HG03103 (cell line): ENCODE data around the gene GPS2.

ENCODE experiments used
- ATAC-seq: cut with Tn5 transposase; IDR thresholded peaks from one replicate; pipeline ENCODE4 v1.9.1; 2021; ENCODE audit warnings: low read depth; ENCODE audit not compliant: unreplicated experiment

GPS2 gene

GRCh38 chr17:7314719-7315569 is at the start of gene GPS2:
TSS of gene GPS2 (minus strand) at chr17:7315360. CDS start at chr17:7315052, 308 bp downstream.
- peak; percentile 56 for ATAC-seq

DNA sequence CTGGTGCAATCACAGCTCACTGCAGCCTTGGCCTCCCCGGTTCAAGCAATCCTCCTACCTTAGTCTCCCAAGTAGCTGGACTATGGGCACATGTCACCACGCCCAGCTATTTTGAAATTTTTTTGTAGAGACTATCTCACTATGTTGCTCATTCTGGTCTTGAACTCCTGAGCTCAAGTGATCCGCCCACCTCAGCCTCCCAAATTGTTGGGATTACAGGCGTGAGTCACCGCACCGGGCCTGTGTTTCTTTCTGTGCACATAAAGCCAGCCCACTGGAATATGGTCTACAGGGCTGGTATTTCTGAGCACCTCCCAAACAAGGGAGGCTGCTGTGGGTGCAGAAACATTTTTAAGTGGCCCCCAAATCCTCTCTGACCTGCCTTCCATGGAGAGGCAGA is 48.2 kb upstream of the GPS2 start:
- ATAC-seq: no peak

DNA sequence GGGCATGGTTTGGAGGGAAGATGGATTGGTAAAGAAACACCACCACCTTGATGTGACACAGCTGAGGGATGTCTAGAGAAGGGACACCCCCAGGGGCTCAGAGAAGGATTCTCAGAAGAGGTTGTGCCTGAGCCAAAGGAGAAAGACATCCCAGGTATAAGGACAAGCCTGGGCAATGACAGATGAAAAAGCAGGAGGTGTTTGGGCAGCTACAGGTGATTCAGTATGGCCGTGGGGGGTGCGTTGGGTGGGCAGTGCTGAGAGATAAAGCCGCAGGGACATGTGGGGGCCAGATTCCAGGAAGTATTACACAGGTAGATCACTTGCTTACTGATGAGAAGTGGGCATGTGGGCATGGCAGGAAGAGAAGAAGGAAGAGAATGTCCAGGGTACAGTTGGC is 46.7 kb upstream of the GPS2 start:
- ATAC-seq: no peak

DNA sequence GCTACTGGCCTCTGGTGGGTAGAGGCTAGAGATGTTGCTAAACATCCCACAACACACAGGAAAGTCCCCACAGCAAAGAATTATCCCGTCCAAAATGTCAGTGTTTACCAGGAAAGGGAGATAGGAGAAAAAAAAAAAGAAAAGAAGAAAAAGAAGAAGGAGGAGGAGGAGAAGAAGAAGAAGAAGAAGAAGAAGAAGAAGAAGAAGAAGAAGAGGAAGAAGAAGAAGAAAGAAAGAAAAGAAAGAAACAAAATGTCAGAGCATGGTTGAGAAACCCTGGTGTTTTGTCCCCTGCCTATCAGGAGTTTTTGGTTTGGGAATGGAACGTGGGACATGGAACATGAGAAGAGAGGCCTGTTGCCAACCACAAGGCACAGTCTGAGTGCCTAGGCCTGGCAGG is 42.2 kb upstream of the GPS2 start:
- no peak for ATAC-seq

- no peak for ATAC-seq
These were observed 41.6 kb upstream of the GPS2 start for GRCh38 chr17:7356756-7357155.

DNA sequence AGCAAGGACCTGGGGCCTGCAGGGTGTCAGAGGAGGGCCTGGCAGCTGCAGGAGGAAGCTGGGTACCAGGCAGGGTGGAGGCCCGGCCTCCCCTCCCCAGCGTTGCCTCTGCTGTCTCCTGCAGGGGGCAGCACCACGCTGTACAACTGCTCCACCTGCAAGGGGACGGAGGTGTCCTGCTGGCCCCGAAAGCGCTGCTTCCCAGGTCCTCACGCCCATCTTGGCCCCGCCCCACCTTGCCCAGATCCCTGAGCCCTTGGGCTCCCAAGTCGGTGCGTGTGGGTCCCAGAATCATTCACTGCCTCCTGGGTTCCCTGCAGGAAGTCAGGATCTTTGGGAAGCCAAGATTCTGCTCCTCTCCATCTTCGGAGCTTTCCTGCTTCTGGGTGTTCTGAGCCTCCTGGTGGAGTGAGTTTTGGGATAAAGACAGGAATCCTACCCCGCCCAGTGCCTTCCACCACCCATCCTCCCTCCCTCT is 41.0 kb upstream of the GPS2 start:
- ATAC-seq: no peak

DNA sequence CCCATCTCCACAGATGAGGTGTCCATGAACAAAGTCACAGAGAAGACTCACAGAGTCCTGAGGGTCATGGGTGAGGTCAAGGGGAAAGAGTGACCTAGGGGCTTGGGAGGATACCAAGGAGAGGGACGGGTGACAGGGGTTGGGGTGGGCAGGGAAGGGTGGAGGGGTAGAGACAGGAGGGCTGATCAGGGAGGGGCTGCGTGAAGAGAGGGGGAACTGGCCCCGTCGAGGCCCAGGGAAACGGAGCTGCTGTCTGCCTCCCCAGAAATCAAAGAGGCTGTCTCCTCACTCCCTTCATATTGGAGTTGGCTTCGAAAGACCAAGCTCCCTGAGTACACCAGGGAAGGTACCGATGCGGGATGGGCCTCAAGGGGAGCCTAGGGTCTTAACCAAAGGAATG is 40.4 kb upstream of the GPS2 start:
- ATAC-seq: no peak

- no peak for ATAC-seq
These were observed 39.9 kb upstream of the GPS2 start, which contains the start of gene TMEM95 for GRCh38 chr17:7355053-7355452. TSS of gene TMEM95 (plus strand) at chr17:7355156. CDS start at chr17:7355205, 49 bp downstream.

DNA sequence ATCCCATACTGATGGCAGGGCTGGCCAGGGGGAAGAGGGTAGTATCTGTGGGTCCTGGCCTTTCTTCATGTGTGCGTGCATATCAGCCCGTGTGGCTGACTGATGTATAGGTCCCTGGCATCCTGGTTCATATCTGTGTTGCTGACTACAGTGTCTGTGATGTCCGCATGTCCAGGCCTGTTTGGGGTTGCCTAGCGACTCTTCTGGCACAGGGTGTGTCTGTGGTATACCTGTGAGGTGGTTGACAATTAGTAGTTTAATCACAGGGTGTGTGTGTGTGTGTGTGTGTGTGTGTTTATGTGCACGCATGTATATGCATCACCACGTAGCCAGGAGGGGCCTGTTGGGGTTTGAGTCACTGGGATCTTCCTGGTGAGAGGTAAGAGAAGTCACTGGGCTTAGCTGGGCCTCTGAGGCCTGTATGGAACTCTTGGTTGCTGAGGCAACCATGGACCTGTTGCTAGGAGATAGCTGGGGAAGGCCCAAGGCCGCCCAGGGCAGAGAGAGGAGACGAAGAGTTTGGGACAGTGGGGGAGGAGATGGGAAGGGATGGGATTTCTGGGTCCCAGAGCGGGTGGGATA is 39.2 kb upstream of the GPS2 start:
- ATAC-seq: no peak

DNA sequence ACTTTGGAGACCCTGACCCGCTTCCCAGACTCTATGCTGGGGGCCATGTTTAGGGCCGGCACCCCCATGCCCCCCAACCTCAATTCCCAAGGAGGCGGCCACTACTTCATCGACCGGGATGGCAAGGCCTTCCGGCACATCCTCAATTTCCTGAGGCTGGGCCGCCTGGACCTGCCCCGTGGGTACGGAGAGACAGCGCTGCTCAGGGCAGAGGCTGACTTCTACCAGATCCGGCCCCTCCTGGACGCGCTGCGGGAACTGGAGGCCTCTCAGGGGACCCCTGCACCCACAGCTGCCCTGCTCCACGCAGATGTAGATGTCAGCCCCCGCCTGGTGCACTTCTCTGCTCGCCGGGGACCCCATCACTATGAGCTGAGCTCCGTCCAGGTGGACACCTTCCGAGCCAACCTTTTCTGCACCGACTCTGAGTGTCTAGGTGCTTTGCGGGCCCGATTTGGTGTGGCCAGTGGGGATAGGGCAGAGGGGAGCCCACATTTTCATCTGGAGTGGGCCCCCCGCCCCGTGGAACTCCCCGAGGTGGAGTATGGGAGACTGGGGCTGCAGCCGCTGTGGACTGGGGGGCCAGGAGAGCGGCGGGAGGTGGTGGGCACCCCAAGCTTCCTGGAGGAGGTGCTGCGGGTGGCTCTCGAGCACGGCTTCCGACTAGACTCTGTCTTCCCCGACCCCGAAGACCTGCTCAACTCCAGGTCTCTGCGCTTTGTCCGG is 37.9 kb upstream of the GPS2 start:
- ATAC-seq: no peak

DNA sequence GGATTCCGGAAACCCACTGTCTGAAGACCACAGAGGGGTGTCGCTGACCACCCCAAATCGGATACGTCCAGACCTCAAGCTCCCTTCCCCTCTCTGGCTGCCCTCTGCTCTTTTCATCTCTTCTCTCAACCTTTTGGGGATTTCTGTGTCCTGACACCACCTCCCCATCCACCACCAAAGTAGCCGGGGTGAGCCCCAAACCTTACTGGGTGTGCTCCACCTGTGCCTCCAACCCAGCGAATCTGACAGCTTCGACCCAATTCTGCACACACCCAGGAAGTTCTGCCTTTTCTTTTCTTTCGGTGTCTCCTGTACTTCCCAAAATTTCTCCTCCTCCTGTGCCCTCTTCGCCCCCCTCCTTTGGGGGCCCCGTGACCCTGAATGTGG is 37.3 kb upstream of the GPS2 start:
- ATAC-seq: no peak

GRCh38 chr17:7351665-7352502 is 36.7 kb upstream of the GPS2 start, which contains the start of gene KCTD11:
TSS of gene KCTD11 (plus strand) at chr17:7352162.
- peak; percentile 46 for ATAC-seq

- ATAC-seq: no peak
These were observed 33.5 kb upstream of the GPS2 start for GRCh38 chr17:7348478-7349242.

DNA sequence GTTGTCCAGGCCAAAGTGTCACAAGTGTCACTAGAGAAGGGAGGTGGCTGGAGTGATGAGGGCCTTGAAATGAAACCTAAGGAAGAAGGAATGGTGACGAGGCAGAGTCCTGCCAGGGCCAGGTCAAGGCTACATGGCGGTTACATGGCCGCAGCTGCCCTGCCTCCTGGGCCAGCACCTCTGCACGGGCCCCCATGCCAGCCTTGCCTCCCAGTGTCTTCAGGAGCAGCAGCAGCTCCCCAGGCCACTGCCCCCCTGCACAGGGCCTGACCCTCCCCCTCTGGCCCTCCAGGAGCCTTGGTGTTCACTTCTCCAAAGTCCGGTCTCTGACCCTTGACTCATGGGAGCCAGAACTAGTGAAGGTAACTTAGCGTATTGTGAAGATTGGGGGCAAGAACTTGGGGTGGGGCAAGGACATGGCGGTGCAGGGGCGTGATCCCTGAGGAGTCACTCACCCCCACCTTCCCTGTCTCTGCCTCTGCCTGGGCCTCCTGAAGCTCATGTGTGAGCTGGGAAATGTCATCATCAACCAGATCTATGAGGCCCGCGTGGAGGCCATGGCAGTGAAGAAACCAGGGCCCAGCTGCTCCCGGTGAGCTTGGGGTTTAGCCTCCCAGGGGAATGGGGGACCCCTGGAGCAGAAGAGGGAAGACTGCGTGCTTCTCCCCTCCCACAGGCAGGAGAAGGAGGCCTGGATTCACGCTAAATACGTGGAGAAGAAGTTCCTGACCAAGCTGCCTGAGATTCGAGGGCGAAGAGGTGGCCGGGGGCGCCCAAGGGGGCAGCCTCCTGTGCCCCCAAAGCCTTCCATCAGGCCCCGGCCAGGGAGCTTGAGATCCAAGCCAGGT is 32.7 kb upstream of the GPS2 start:
- ATAC-seq: no peak

GRCh38 chr17:7346761-7347614 is 31.8 kb upstream of the GPS2 start:
- no peak for ATAC-seq

DNA sequence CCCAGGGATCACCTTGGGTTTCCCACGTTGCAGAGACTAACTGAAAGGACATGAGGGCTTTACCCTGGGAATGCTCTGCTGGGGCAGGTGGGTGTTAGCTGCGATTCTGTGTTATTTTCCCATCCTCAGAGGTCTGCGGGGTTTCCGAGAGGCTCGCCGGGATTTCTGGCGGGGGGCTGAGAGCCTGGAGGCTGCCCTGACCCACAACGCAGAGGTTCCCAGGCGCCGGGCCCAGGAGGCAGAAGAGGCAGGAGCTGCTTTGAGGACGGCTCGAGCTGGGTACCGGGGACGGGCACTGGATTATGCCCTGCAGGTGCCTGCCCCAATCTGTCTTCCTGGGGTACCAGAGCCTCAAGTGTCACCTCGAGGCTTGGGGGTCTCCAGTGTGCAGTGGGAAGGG is 28.1 kb upstream of the GPS2 start:
- ATAC-seq: no peak

GRCh38 chr17:7341842-7342241 is 26.7 kb upstream of the GPS2 start:
- no peak for ATAC-seq

GRCh38 chr17:7340179-7340578 is 25.0 kb upstream of the GPS2 start:
- ATAC-seq: no peak
